ENCODE data around the gene PALB2. TPM values are rescaled to one million over a fixed set of nuclear protein-coding genes. Genes with fewer than 3 reads are reported as not detected.

The PALB2 gene
- total and polyA plus RNA-seq, 9 of the 15 experiments (the other 6 are each of a cell fraction or from before 2014, with no cell fraction given), result 7.0 to 25.8 (median 15.2) TPM

- TF ChIP-seq ZBTB8A (IDR thresholded peaks at IDR 0.05; ENCODE audit: partially characterized antibody) (no peak), MAFG (tag; conservative IDR thresholded peaks at IDR 0.05) (no peak), GABPB2 (CRISPR knock-in tag; conservative IDR thresholded peaks at IDR 0.05) (no peak), KDM1A (IDR thresholded peaks at IDR 0.05) (peak; percentile 96 to 98), MTA1 (IDR thresholded peaks at IDR 0.05; ENCODE audit: borderline replicate concordance) (0 out of 2 replicates have a peak, but pooled peaks have one; percentile 20), KDM4B (IDR thresholded peaks at IDR 0.05; ENCODE audit: borderline replicate concordance in 2 of 2, low read depth in 1 of 2) (no peak; a peak in 1 of 4 replicates), ZNF395 (CRISPR knock-in tag; IDR thresholded peaks at IDR 0.05) (no peak; the same call in 1 of the 2 replicates), ARID1B (IDR thresholded peaks at IDR 0.05) (peak; percentile 57), EWSR1 (IDR thresholded peaks at IDR 0.05; ENCODE audit: borderline replicate concordance, low read depth, partially characterized antibody) (no peak), SIX5 (IDR thresholded peaks at IDR 0.05; ENCODE audit: borderline replicate concordance in 1 of 2, insufficient read depth in 1 of 2, low read depth in 1 of 2, low read length in 2 of 2) (no peak), PREB (CRISPR knock-in tag; IDR thresholded peaks at IDR 0.05) (no peak), MCM5 (IDR thresholded peaks at IDR 0.05; ENCODE audit: low read depth) (no peak), CHD1 (IDR thresholded peaks at IDR 0.05; ENCODE audit: low read length) (peak; percentile 38), HSF4 (CRISPR knock-in tag; IDR thresholded peaks at IDR 0.05; ENCODE audit: borderline replicate concordance) (no peak), ZNF766 (CRISPR knock-in tag; conservative IDR thresholded peaks at IDR 0.05) (peak; percentile 81), RAD21 (CRISPR knock-in tag; conservative IDR thresholded peaks at IDR 0.05 in 1 of 2, IDR thresholded peaks at IDR 0.05 in 1 of 2) (peak; percentile 62 to 68), RNF219 (CRISPR knock-in tag; IDR thresholded peaks at IDR 0.05) (no peak), BMI1 (IDR thresholded peaks at IDR 0.05; ENCODE audit: low read length) (peak; percentile 63; the same call in 1 of the 2 replicates), ZFX (CRISPR knock-in tag; IDR thresholded peaks at IDR 0.05) (peak; percentile 77), POLR2A (conservative IDR thresholded peaks at IDR 0.05) (peak; percentile 88), TCFL5 (CRISPR knock-in tag; conservative IDR thresholded peaks at IDR 0.05) (no peak), ZFP1 (CRISPR knock-in tag; IDR thresholded peaks at IDR 0.05) (no peak)
These were observed 84.0 kb downstream of the PALB2 start, which contains the start of the genes EARS2 and UBFD1 (continued) for GRCh38 chr16:23556881-23557778.

Data from K562 (cell line).